Keratinocyte (primary cell): ENCODE results near the gene SEMA4D. TPM values are rescaled to one million over a fixed set of nuclear protein-coding genes. Genes with fewer than 3 reads are reported as not detected.

Experiments
- DNase-seq: peaks from one replicate; pipeline ENCODE4 v3.0.0-alpha.2; 2011; ENCODE audit warnings: low read depth, missing footprints, low spot score
- FAIRE-seq: peaks from 2 replicates; lab custom pipeline; 2011; peaks lifted over from hg19 to GRCh38; lab: Jason Lieb, UNC
- H2AFZ ChIP-seq: 2 replicates; pipeline ENCODE4 v1.6.0; 2012; ENCODE audit warnings: low read length, control low read depth, inconsistent platforms; ENCODE audit not compliant: control insufficient read depth
- H3K27ac ChIP-seq: 2 replicates; pipeline ENCODE4 v1.5.1; 2011; ENCODE audit warnings: low read length; ENCODE audit not compliant: control insufficient read depth, insufficient read depth
- H3K27me3 ChIP-seq: 3 replicates; pipeline ENCODE4 v1.6.0; 2011; ENCODE audit warnings: low read length; ENCODE audit not compliant: control insufficient read depth, insufficient read depth; ENCODE audit errors: extremely low read depth
- H3K36me3 ChIP-seq, 2 experiments: 2 replicates in 1 of 2; 3 replicates in 1 of 2; pipeline ENCODE4 v1.5.1; 2011; ENCODE audit warnings: low read length in 2 of 2, mild to moderate bottlenecking in 1 of 2; ENCODE audit not compliant: control insufficient read depth in 2 of 2, insufficient read depth in 2 of 2; ENCODE audit errors: extremely low read depth in 1 of 2
- H3K4me1 ChIP-seq: 3 replicates; pipeline ENCODE4 v1.5.1; 2011; ENCODE audit warnings: low read length; ENCODE audit not compliant: control insufficient read depth, insufficient read depth; ENCODE audit errors: extremely low read depth
- H3K4me2 ChIP-seq: 3 replicates; pipeline ENCODE4 v1.6.0; 2011; ENCODE audit warnings: low read depth, low read length; ENCODE audit not compliant: control insufficient read depth, insufficient read depth; ENCODE audit errors: extremely low read depth
- H3K4me3 ChIP-seq, 3 experiments: fragments of 200-600 bp in 1 of 3; sonication (generic) in 1 of 3; 2 replicates in 2 of 3; 3 replicates in 1 of 3; pipeline ENCODE4 v1.5.1; 2011 to 2016; ENCODE audit warnings: low read length in 3 of 3, mild to moderate bottlenecking in 3 of 3, control low read depth in 2 of 3, inconsistent platforms in 1 of 3, low read depth in 1 of 3, mixed read lengths in 1 of 3, mixed run types in 1 of 3, moderate library complexity in 1 of 3; ENCODE audit not compliant: control insufficient read depth in 2 of 3, insufficient read depth in 2 of 3; ENCODE audit errors: extremely low read depth in 1 of 3
- H3K79me2 ChIP-seq: 2 replicates; pipeline ENCODE4 v1.6.0; 2012; ENCODE audit warnings: low read length; ENCODE audit not compliant: control insufficient read depth, insufficient read depth
- H3K9ac ChIP-seq: 3 replicates; pipeline ENCODE4 v1.6.0; 2011; ENCODE audit warnings: low read length; ENCODE audit not compliant: control insufficient read depth, insufficient read depth; ENCODE audit errors: extremely low read depth
- H3K9me1 ChIP-seq: 3 replicates; pipeline ENCODE4 v1.6.0; 2011; ENCODE audit warnings: low read length; ENCODE audit not compliant: control insufficient read depth, insufficient read depth; ENCODE audit errors: extremely low read depth
- H3K9me3 ChIP-seq: 2 replicates; pipeline ENCODE4 v1.5.1; 2012; ENCODE audit warnings: low read depth, low read length; ENCODE audit not compliant: control insufficient read depth
- H4K20me1 ChIP-seq: 3 replicates; pipeline ENCODE4 v1.6.0; 2011; ENCODE audit warnings: low read length; ENCODE audit not compliant: control insufficient read depth, insufficient read depth; ENCODE audit errors: extremely low read depth
- EZH2 ChIP-seq: IDR thresholded peaks from one replicate; pipeline ENCODE4 v1.6.1; 2012; ENCODE audit warnings: inconsistent platforms, mild to moderate bottlenecking, low read length, moderate library complexity
- dilution Hi-C: fragments of 300-500 bp; cut with MboI; formaldehyde crosslinking; loops from one replicate; pipeline ENCODE4 v1.7.0; 2020; ENCODE audit warnings: low sequenced_read_pairs; ENCODE audit not compliant: extremely low pct_ligation_motif_present
- polyA plus RNA-seq, 5 experiments: library from polyadenylated mRNA; depleted of rRNA in 3 of 5; stranded (reverse) in 3 of 5; stranded (forward) in 1 of 5; unstranded in 1 of 5; fragments of >200 nt; gene quantifications; 1 replicate in 1 of 5; 2 replicates in 3 of 5; 3 replicates in 1 of 5; pipeline versions ENCODE4 v1.2.1 to v1.2.3, GENCODE V29; 2011 to 2012; ENCODE audit warnings: missing spikeins in 2 of 5, low read depth in 1 of 5, low replicate concordance in 1 of 5
- TF ChIP-seq, protein P1 (sequence below), 3 experiments: IDR thresholded peaks in 1 of 3; conservative IDR thresholded peaks in 1 of 3; optimal IDR thresholded peaks in 1 of 3; 2 replicates in 2 of 3; 3 replicates in 1 of 3; pipeline versions ENCODE3 to v1.5.1; 2011; ENCODE audit warnings: low read length in 3 of 3, mild to moderate bottlenecking in 3 of 3, moderate library complexity in 2 of 3, control low read depth in 1 of 3, inconsistent platforms in 1 of 3; ENCODE audit not compliant: insufficient read depth in 2 of 3; ENCODE audit errors: extremely low read depth in 1 of 3

Gene SEMA4D
- polyA plus RNA-seq, 1 donor (not counting 4 experiments of a cell fraction or from before 2014, with no cell fraction given): 0.43 TPM

DNA sequence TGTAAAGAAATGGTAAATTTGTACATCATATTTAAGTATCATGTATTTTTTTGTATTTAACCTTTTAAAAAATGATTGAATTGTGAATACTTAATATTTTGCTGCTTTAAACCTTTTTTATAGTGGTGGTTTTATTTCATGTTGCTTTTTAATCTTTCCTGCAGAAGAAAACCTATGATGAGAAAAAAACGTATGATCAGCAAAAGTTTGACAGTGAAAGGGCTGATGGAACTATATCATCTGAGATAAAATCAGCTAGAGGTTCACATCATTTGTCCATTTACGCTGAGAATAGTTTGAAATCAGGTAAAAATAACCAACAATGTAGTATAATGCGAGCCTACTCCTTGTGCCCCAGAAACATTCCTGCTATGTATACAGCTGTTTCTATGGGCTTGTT, 172.2 kb downstream of the SEMA4D start:
- no peak overlapping the region for H3K4me3 ChIP-seq
- H3K36me3 ChIP-seq: peaks cover 9 to 22% of the 10 kb centered on the region in 2 experiments
- no peaks in the 10 kb centered on the region for H4K20me1 ChIP-seq
- dilution Hi-C loops: no loop called here
- H3K4me2 ChIP-seq: no peak overlapping the region
- no peak overlapping the region for H3K27ac ChIP-seq
- H3K4me1 ChIP-seq: no peaks in the 10 kb centered on the region
- no peak for DNase-seq
- no peak overlapping the region for H3K9ac ChIP-seq
- H3K79me2 ChIP-seq: peaks cover 26% of the 10 kb centered on the region
- TF ChIP-seq, protein P1, sequence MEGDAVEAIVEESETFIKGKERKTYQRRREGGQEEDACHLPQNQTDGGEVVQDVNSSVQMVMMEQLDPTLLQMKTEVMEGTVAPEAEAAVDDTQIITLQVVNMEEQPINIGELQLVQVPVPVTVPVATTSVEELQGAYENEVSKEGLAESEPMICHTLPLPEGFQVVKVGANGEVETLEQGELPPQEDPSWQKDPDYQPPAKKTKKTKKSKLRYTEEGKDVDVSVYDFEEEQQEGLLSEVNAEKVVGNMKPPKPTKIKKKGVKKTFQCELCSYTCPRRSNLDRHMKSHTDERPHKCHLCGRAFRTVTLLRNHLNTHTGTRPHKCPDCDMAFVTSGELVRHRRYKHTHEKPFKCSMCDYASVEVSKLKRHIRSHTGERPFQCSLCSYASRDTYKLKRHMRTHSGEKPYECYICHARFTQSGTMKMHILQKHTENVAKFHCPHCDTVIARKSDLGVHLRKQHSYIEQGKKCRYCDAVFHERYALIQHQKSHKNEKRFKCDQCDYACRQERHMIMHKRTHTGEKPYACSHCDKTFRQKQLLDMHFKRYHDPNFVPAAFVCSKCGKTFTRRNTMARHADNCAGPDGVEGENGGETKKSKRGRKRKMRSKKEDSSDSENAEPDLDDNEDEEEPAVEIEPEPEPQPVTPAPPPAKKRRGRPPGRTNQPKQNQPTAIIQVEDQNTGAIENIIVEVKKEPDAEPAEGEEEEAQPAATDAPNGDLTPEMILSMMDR (optimal IDR thresholded peaks at IDR 0.05 in 1 of 3, IDR thresholded peaks at IDR 0.05 in 1 of 3, conservative IDR thresholded peaks at IDR 0.05 in 1 of 3; ENCODE audit: extremely low read depth in 1 of 3, insufficient read depth in 2 of 3, low read length in 3 of 3): no peak
- TF ChIP-seq EZH2: no peak
- H3K27me3 ChIP-seq: no peaks in the 10 kb centered on the region
- peaks cover 2% of the 10 kb centered on the region for H3K9me1 ChIP-seq
- FAIRE-seq: no peak
- H2AFZ ChIP-seq: no peak overlapping the region
- H3K9me3 ChIP-seq: no peaks in the 10 kb centered on the region

DNA sequence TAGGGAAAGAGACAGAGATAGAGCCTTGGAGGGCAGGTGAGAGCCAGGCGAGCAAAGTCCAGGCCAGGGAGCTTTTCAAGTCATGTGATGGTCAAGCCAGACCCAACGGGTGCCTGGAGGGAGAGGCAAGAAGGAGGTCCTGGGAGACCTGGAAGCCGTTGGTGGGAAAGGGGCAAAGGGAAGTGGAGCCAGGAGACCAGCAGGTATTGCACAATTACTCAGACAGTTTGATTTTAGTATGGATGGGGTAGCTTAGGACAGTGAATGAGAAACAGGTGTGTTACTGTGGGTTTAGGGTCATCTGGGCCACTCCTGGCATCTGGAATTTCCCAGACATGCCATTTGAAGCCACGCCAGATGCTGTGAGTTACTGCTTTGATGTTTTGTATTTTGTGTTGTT, 174.5 kb downstream of the SEMA4D start:
- H4K20me1 ChIP-seq: no peaks in the 10 kb centered on the region
- H3K9ac ChIP-seq: no peak overlapping the region
- H3K4me2 ChIP-seq: no peak overlapping the region
- peaks cover 8% of the 10 kb centered on the region for H3K4me1 ChIP-seq
- H3K27me3 ChIP-seq: no peaks in the 10 kb centered on the region
- no peak for TF ChIP-seq EZH2
- TF ChIP-seq, protein P1 (optimal IDR thresholded peaks at IDR 0.05 in 1 of 3, IDR thresholded peaks at IDR 0.05 in 1 of 3, conservative IDR thresholded peaks at IDR 0.05 in 1 of 3; ENCODE audit: extremely low read depth in 1 of 3, insufficient read depth in 2 of 3, low read length in 3 of 3): no peak
- H3K27ac ChIP-seq: no peak overlapping the region
- peaks cover 2% of the 10 kb centered on the region for H3K9me1 ChIP-seq
- H3K36me3 ChIP-seq: peaks cover 0 to 18% of the 10 kb centered on the region in 2 experiments
- FAIRE-seq (no peak), DNase-seq (no peak)
- H3K79me2 ChIP-seq: peaks cover 40% of the 10 kb centered on the region
- no peak overlapping the region for H2AFZ ChIP-seq
- H3K9me3 ChIP-seq: no peaks in the 10 kb centered on the region
- H3K4me3 ChIP-seq: no peak overlapping the region
- dilution Hi-C loops: no loop called here
